ENCODE data around the gene SCAPER. TPM values are rescaled to one million over a fixed set of nuclear protein-coding genes. Genes with fewer than 3 reads are reported as not detected.
A peak's percentile ranks its signal among the peaks of the same experiment; 100 is the strongest.

Gene SCAPER
- total RNA-seq, 1 donor from 2014 or later, result 42.6 TPM

- Histone ChIP-seq H3K9me3 (replicated peaks) (no peaks in the 10 kb centered on the region), H3K4me3 (no peak overlapping the region), H3K36me3 (no peaks in the 10 kb centered on the region), H3K27ac (replicated peaks) (peak overlapping the region; percentile 51), H3K27me3 (ENCODE audit: low read depth) (peaks cover 59% of the 10 kb centered on the region), H3K4me1 (peaks cover 17% of the 10 kb centered on the region)
- DNase-seq, result no peak
- intact Hi-C loops (cut with micrococcal nuclease), result no loop called here
- TF ChIP-seq CTCF (IDR thresholded peaks at IDR 0.05; ENCODE audit: borderline replicate concordance), result no peak
Measured at GRCh38 chr15:76327191-76328105, 577.7 kb downstream of the SCAPER start.

GRCh38 chr15:76325704-76326103 is 579.4 kb downstream of the SCAPER start:
- intact Hi-C loops (cut with micrococcal nuclease), result no loop called here

GRCh38 chr15:76324066-76324465 is 581.1 kb downstream of the SCAPER start:
- DNase-seq, result no peak
- no peaks in the 10 kb centered on the region for H3K9me3 ChIP-seq (replicated peaks)
- TF ChIP-seq CTCF (IDR thresholded peaks at IDR 0.05; ENCODE audit: borderline replicate concordance), result no peak
- peaks cover 58% of the 10 kb centered on the region for H3K27me3 ChIP-seq (ENCODE audit: low read depth)
- H3K4me3 ChIP-seq, result no peak overlapping the region
- no peaks in the 10 kb centered on the region for H3K36me3 ChIP-seq
- H3K4me1 ChIP-seq, result peaks cover 13% of the 10 kb centered on the region
- intact Hi-C loops (cut with micrococcal nuclease), result no loop called here
- H3K27ac ChIP-seq (replicated peaks), result no peak overlapping the region

More at GRCh38 chr15:76325704-76326103, 579.4 kb downstream of the SCAPER start:
- DNase-seq, result no peak
- Histone ChIP-seq H3K9me3 (replicated peaks) (no peaks in the 10 kb centered on the region), H3K36me3 (no peaks in the 10 kb centered on the region), H3K4me3 (no peak overlapping the region), H3K4me1 (peaks cover 17% of the 10 kb centered on the region), H3K27me3 (ENCODE audit: low read depth) (peaks cover 54% of the 10 kb centered on the region), H3K27ac (replicated peaks) (no peak overlapping the region)
- TF ChIP-seq CTCF (IDR thresholded peaks at IDR 0.05; ENCODE audit: borderline replicate concordance), result no peak

GRCh38 chr15:76321602-76322001 is 583.5 kb downstream of the SCAPER start:
- Histone ChIP-seq H3K4me1 (no peaks in the 10 kb centered on the region), H3K27ac (replicated peaks) (no peak overlapping the region), H3K27me3 (ENCODE audit: low read depth) (peaks cover 54% of the 10 kb centered on the region), H3K36me3 (no peaks in the 10 kb centered on the region), H3K9me3 (replicated peaks) (no peaks in the 10 kb centered on the region), H3K4me3 (no peak overlapping the region)
- TF ChIP-seq CTCF (IDR thresholded peaks at IDR 0.05; ENCODE audit: borderline replicate concordance), result no peak
- intact Hi-C loops (cut with micrococcal nuclease), result no loop called here
- no peak for DNase-seq

GRCh38 chr15:76321171-76321570 is 584.0 kb downstream of the SCAPER start:
- no peak overlapping the region for H3K27ac ChIP-seq (replicated peaks)
- peaks cover 49% of the 10 kb centered on the region for H3K27me3 ChIP-seq (ENCODE audit: low read depth)
- intact Hi-C loops (cut with micrococcal nuclease), result no loop called here

More at GRCh38 chr15:76321171-76321570, 584.0 kb downstream of the SCAPER start:
- H3K4me1 ChIP-seq, result no peaks in the 10 kb centered on the region
- DNase-seq, result no peak
- H3K9me3 ChIP-seq (replicated peaks), result no peaks in the 10 kb centered on the region
- no peak for TF ChIP-seq CTCF (IDR thresholded peaks at IDR 0.05; ENCODE audit: borderline replicate concordance)
- no peaks in the 10 kb centered on the region for H3K36me3 ChIP-seq
- no peak overlapping the region for H3K4me3 ChIP-seq

Data from left ventricle myocardium inferior (tissue), 1 donor.